ENCODE measurements around the gene SP4. TPM values are rescaled to one million over a fixed set of nuclear protein-coding genes. Genes with fewer than 3 reads are reported as not detected.

SP4 gene
- total and polyA plus RNA-seq, 2 donors (not counting 3 experiments of a cell fraction or from before 2014, with no cell fraction given) = 3.3 to 8.8 TPM

- Histone ChIP-seq H3K4me3 (replicated peaks in 1 of 3; ENCODE audit: insufficient read depth in 1 of 3, low read depth in 1 of 3, low read length in 3 of 3) (no peak overlapping the region), H3K9me3 (replicated peaks; ENCODE audit: control insufficient read depth, insufficient read depth, low read length) (no peaks in the 10 kb centered on the region), H3K79me2 (ENCODE audit: control insufficient read depth, insufficient read depth, low read length) (no peaks in the 10 kb centered on the region), H4K20me1 (replicated peaks; ENCODE audit: control insufficient read depth, extremely low read depth, insufficient read depth, low read length) (no peaks in the 10 kb centered on the region), H3K9ac (replicated peaks; ENCODE audit: extremely low read depth, insufficient read depth, low read length) (no peak overlapping the region), H3K9me1 (replicated peaks; ENCODE audit: control insufficient read depth, extremely low read depth, insufficient read depth, low read length) (no peaks in the 10 kb centered on the region), H3K27ac (ENCODE audit: insufficient read depth, low read depth, low read length) (no peak overlapping the region), H3K4me2 (ENCODE audit: insufficient read depth, low read length) (no peak overlapping the region), H3K4me1 (ENCODE audit: control insufficient read depth, extremely low read depth, insufficient read depth, low read length) (no peaks in the 10 kb centered on the region), H3K36me3 (ENCODE audit: control insufficient read depth in 2 of 2, extremely low read depth in 1 of 2, insufficient read depth in 2 of 2, low read length in 2 of 2) (no peaks in the 10 kb centered on the region), H3K27me3 (ENCODE audit: control insufficient read depth in 2 of 2, insufficient read depth in 2 of 2, low read length in 2 of 2) (no peaks in the 10 kb centered on the region), H2AFZ (ENCODE audit: low read depth, low read length) (no peak overlapping the region)
- dilution Hi-C loops (cut with MboI; ENCODE audit: extremely low pct_ligation_motif_present, low sequenced_read_pairs) = no loop called here
- ChIA-PET CTCF (interaction anchor here (0.7 to 1.0 kb wide), 2 partner anchors 13 to 784 kb away, joined by 3 read pairs; no protein-coding TSS in a partner anchor), POLR2A (no interaction called here)
- BruUV-seq (replicated peaks) = no TSS peak
- intact Hi-C loops (cut with micrococcal nuclease) = no loop called here
- DNase-seq (ENCODE audit: low read depth, low spot score) (no peak), FAIRE-seq (peak; percentile 42)
- TF ChIP-seq GATA2 (IDR thresholded peaks at IDR 0.05; ENCODE audit: insufficient read depth, insufficient read length, low read depth, low read length) (no peak), POLR2A (IDR thresholded peaks at IDR 0.05; ENCODE audit: low read depth, low read length) (no peak), EZH2 (IDR thresholded peaks at IDR 0.05; ENCODE audit: borderline replicate concordance, low read depth, low read length, severe bottlenecking) (no peak), CTCF (IDR thresholded peaks at IDR 0.05; ENCODE audit: extremely low read depth in 1 of 2, insufficient read depth in 1 of 2, low read depth in 1 of 2, low read length in 2 of 2) (no peak), FOS (IDR thresholded peaks at IDR 0.05; ENCODE audit: borderline replicate concordance, insufficient read depth, low read length) (no peak), POLR2AphosphoS5 (IDR thresholded peaks at IDR 0.05; ENCODE audit: insufficient read depth, low read depth, low read length) (no peak), MAX (IDR thresholded peaks at IDR 0.05; ENCODE audit: insufficient read depth, insufficient read length) (no peak), JUN (IDR thresholded peaks at IDR 0.05; ENCODE audit: borderline replicate concordance, insufficient read depth, insufficient read length, low read depth) (no peak)
Observed at GRCh38 chr7:21469894-21470293, 42.0 kb downstream of the SP4 start.
